ENCODE data around the gene ZBTB20.

DNA sequence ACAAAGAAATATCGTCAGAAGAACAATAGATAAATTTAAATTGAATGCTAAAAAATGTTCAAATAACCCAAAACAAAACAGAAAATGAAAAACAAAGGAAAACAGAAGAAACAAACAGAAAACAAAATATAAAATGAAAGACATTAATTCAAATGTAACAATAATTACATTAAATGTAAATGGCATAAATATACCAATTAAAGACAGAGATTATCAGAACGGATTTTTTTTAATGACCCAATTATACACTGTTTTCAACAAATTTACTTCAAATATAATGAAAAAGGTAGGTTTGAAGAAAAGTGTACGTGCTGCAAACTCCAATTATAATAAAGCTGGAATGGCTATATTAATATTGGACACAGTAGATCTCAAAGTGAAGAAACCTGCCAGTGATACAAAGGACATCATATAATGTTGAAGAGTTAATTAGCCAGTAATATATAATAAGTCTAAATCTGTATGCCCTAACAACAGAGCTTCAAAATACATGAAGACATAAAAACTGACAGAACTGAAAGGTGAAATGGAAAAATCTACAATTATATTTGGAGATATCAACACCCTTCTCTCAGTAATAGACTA lies 193.8 kb downstream of the ZBTB20 start:
- TF ChIP-seq EP300 (IDR thresholded peaks at IDR 0.05): no peak
- TF ChIP-seq, protein P1, sequence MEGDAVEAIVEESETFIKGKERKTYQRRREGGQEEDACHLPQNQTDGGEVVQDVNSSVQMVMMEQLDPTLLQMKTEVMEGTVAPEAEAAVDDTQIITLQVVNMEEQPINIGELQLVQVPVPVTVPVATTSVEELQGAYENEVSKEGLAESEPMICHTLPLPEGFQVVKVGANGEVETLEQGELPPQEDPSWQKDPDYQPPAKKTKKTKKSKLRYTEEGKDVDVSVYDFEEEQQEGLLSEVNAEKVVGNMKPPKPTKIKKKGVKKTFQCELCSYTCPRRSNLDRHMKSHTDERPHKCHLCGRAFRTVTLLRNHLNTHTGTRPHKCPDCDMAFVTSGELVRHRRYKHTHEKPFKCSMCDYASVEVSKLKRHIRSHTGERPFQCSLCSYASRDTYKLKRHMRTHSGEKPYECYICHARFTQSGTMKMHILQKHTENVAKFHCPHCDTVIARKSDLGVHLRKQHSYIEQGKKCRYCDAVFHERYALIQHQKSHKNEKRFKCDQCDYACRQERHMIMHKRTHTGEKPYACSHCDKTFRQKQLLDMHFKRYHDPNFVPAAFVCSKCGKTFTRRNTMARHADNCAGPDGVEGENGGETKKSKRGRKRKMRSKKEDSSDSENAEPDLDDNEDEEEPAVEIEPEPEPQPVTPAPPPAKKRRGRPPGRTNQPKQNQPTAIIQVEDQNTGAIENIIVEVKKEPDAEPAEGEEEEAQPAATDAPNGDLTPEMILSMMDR (IDR thresholded peaks at IDR 0.05): no peak
- TF ChIP-seq POLR2AphosphoS5 (IDR thresholded peaks at IDR 0.05): no peak
- TF ChIP-seq POLR2A (IDR thresholded peaks at IDR 0.05): no peak
